Osteocyte (in vitro differentiated cells): Measurements from ENCODE around the gene HMX1. TPM values are rescaled to one million over a fixed set of nuclear protein-coding genes. Genes with fewer than 3 reads are reported as not detected.

ENCODE experiments used
- DNase-seq: peaks from one replicate; pipeline ENCODE4 v3.0.0; 2021; ENCODE audit warnings: mixed read lengths; ENCODE audit not compliant: unreplicated experiment; ENCODE audit errors: extremely low spot score
- H3K27ac Mint-ChIP-seq: one replicate; pipeline ENCODE4 v1.8.0; 2021; ENCODE audit warnings: mild to moderate bottlenecking, mixed read lengths; ENCODE audit not compliant: unreplicated experiment
- H3K27me3 Mint-ChIP-seq: one replicate; pipeline ENCODE4 v1.8.0; 2021; ENCODE audit warnings: mixed read lengths; ENCODE audit not compliant: unreplicated experiment
- H3K36me3 Mint-ChIP-seq: one replicate; pipeline ENCODE4 v1.8.0; 2021; ENCODE audit warnings: mixed read lengths; ENCODE audit not compliant: unreplicated experiment
- H3K4me1 Mint-ChIP-seq: one replicate; pipeline ENCODE4 v1.8.0; 2021; ENCODE audit warnings: mixed read lengths; ENCODE audit not compliant: unreplicated experiment
- H3K4me3 Mint-ChIP-seq: one replicate; pipeline ENCODE4 v1.8.0; 2021; ENCODE audit warnings: mild to moderate bottlenecking, moderate library complexity, mixed read lengths; ENCODE audit not compliant: unreplicated experiment
- H3K9me3 Mint-ChIP-seq: one replicate; pipeline ENCODE4 v1.8.0; 2021; ENCODE audit warnings: mixed read lengths; ENCODE audit not compliant: unreplicated experiment
- total RNA-seq: library from RNA; stranded (reverse); gene quantifications from 2 replicates; pipeline ENCODE4 v1.2.1, GENCODE V29; 2021
- TF ChIP-seq, protein P1 (sequence below): fragments of 200-600 bp; sonication (generic); IDR thresholded peaks from 2 replicates; pipeline ENCODE4 v1.5.0; 2021; ENCODE audit warnings: antibody characterized with exemption, mild to moderate bottlenecking, moderate library complexity

HMX1 gene
- total RNA-seq, 1 donor from 2014 or later, result 3.5 TPM

- Mint-ChIP-seq H3K4me1 (peaks cover 4% of the 10 kb centered on the region), H3K36me3 (no peaks in the 10 kb centered on the region), H3K4me3 (no peak overlapping the region), H3K9me3 (no peaks in the 10 kb centered on the region), H3K27ac (no peak overlapping the region), H3K27me3 (peaks cover 34% of the 10 kb centered on the region)
- DNase-seq, result no peak
- TF ChIP-seq, protein P1, sequence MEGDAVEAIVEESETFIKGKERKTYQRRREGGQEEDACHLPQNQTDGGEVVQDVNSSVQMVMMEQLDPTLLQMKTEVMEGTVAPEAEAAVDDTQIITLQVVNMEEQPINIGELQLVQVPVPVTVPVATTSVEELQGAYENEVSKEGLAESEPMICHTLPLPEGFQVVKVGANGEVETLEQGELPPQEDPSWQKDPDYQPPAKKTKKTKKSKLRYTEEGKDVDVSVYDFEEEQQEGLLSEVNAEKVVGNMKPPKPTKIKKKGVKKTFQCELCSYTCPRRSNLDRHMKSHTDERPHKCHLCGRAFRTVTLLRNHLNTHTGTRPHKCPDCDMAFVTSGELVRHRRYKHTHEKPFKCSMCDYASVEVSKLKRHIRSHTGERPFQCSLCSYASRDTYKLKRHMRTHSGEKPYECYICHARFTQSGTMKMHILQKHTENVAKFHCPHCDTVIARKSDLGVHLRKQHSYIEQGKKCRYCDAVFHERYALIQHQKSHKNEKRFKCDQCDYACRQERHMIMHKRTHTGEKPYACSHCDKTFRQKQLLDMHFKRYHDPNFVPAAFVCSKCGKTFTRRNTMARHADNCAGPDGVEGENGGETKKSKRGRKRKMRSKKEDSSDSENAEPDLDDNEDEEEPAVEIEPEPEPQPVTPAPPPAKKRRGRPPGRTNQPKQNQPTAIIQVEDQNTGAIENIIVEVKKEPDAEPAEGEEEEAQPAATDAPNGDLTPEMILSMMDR, result no peak
Measured at GRCh38 chr4:8863686-8864682, 7.7 kb downstream of the HMX1 start.

GRCh38 chr4:8862800-8863685 lies 8.6 kb downstream of the HMX1 start:
- Mint-ChIP-seq H3K27me3 (peaks cover 40% of the 10 kb centered on the region), H3K4me3 (no peak overlapping the region), H3K27ac (no peak overlapping the region), H3K36me3 (no peaks in the 10 kb centered on the region), H3K4me1 (peaks cover 6% of the 10 kb centered on the region), H3K9me3 (no peaks in the 10 kb centered on the region)
- TF ChIP-seq, protein P1, result no peak
- DNase-seq, result no peak

DNA sequence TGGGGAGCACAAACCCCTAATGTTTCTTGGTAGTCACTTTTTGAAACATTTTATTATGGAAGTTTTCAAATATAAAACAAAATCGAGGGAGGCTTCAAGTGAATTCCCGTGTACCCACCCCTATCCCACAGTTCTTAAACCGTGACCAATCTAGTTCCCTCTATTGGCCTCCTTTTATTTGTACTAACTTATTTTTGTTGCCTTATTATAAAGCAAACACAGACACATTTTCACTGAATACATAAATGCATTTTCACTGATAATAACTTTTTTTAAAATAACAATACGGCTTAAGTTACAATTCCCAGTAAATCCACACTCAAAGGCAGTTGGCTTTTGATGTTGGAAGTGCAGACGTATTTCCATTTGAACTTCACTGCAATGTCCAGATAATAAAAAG lies 9.3 kb downstream of the HMX1 start:
- TF ChIP-seq, protein P1, result no peak
- H3K27ac Mint-ChIP-seq, result no peak overlapping the region
- H3K4me3 Mint-ChIP-seq, result no peak overlapping the region
- H3K36me3 Mint-ChIP-seq, result no peaks in the 10 kb centered on the region
- DNase-seq, result no peak
- peaks cover 6% of the 10 kb centered on the region for H3K4me1 Mint-ChIP-seq
- H3K9me3 Mint-ChIP-seq, result no peaks in the 10 kb centered on the region
- H3K27me3 Mint-ChIP-seq, result peaks cover 40% of the 10 kb centered on the region

- Mint-ChIP-seq H3K4me1 (peaks cover 6% of the 10 kb centered on the region), H3K4me3 (peak overlapping the region; percentile 40)
- no peak for DNase-seq
Measured at GRCh38 chr4:8861576-8862295, 9.9 kb downstream of the HMX1 start.

More at GRCh38 chr4:8861576-8862295, 9.9 kb downstream of the HMX1 start:
- Mint-ChIP-seq H3K27ac (no peak overlapping the region), H3K36me3 (no peaks in the 10 kb centered on the region), H3K9me3 (no peaks in the 10 kb centered on the region), H3K27me3 (peaks cover 43% of the 10 kb centered on the region)
- TF ChIP-seq, protein P1, result no peak
